Neural progenitor cell (in vitro differentiated cells): Measurements from ENCODE around the gene TLNRD1.

Source experiments
- EZH2 ChIP-seq: fragments of 200-600 bp; sonication (generic); IDR thresholded peaks from 2 replicates; pipeline ENCODE4 v1.6.1; 2017; ENCODE audit warnings: antibody characterized with exemption, mild to moderate bottlenecking, moderate library complexity
- TF ChIP-seq, protein P1 (sequence below): fragments of 200-600 bp; sonication (generic); IDR thresholded peaks from 2 replicates; pipeline ENCODE4 v1.5.1; 2017; ENCODE audit warnings: antibody characterized with exemption, mild to moderate bottlenecking

DNA sequence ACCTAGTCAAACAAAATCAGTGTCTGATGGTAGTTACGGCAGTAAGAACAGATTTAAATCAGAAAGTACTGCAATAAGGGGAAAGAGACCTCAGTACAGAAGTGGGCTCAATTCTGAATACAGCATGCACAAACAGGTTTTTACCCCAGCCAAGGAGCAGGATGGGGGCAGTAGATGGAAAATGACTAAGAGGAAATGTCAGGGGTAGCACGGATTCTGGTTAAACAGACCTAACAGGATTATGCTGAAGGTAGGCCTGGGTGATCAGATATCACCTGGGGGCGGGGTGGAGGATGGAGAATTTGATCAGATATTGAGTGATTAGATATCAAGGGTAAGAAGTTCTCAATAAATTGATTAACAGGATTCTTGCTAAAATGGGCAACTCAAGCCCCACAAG lies 30.1 kb upstream of the TLNRD1 start:
- TF ChIP-seq, protein P1, sequence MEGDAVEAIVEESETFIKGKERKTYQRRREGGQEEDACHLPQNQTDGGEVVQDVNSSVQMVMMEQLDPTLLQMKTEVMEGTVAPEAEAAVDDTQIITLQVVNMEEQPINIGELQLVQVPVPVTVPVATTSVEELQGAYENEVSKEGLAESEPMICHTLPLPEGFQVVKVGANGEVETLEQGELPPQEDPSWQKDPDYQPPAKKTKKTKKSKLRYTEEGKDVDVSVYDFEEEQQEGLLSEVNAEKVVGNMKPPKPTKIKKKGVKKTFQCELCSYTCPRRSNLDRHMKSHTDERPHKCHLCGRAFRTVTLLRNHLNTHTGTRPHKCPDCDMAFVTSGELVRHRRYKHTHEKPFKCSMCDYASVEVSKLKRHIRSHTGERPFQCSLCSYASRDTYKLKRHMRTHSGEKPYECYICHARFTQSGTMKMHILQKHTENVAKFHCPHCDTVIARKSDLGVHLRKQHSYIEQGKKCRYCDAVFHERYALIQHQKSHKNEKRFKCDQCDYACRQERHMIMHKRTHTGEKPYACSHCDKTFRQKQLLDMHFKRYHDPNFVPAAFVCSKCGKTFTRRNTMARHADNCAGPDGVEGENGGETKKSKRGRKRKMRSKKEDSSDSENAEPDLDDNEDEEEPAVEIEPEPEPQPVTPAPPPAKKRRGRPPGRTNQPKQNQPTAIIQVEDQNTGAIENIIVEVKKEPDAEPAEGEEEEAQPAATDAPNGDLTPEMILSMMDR, result no peak
- TF ChIP-seq EZH2, result no peak
